K562 (cell line): Measurements from ENCODE around the gene PDPK1. TPM values are rescaled to one million over a fixed set of nuclear protein-coding genes. Genes with fewer than 3 reads are reported as not detected.

ENCODE experiments used
- ARID2 ChIP-seq: fragments of 450-650 bp; IDR thresholded peaks from 2 replicates; pipeline ENCODE4 v1.6.1; 2017; ENCODE audit warnings: antibody characterized with exemption, mild to moderate bottlenecking
- ATF7 ChIP-seq: fragments of 450-650 bp; IDR thresholded peaks from 2 replicates; pipeline ENCODE4 v1.7.1; 2014; ENCODE audit warnings: mild to moderate bottlenecking, moderate library complexity
- HEY1 ChIP-seq: fragments of 250-450 bp; sonication (Bioruptor Pico); IDR thresholded peaks from 2 replicates; pipeline ENCODE4 v1.5.0; 2020; ENCODE audit warnings: mild to moderate bottlenecking, moderate library complexity, borderline replicate concordance
- HIVEP1 ChIP-seq: fragments of 250-450 bp; sonication (Bioruptor Pico); IDR thresholded peaks from 2 replicates; pipeline ENCODE4 v1.4.0; 2020; ENCODE audit warnings: mild to moderate bottlenecking
- TAF7 ChIP-seq: fragments of 450-650 bp; IDR thresholded peaks from 2 replicates; pipeline ENCODE4 v1.6.1; 2016; ENCODE audit warnings: missing genetic modification characterization, missing compliant biosample characterization
- TAL1 ChIP-seq: fragments of 450-650 bp; IDR thresholded peaks from 2 replicates; pipeline ENCODE4 v1.6.1; 2016; ENCODE audit warnings: mild to moderate bottlenecking
- ZFP1 ChIP-seq: fragments of 450-650 bp; formaldehyde crosslinking; IDR thresholded peaks from 2 replicates; pipeline ENCODE4 v1.4.0; 2020; ENCODE audit warnings: mild to moderate bottlenecking, mixed read lengths
- ZNF134 ChIP-seq: fragments of 250-450 bp; sonication (Bioruptor Pico); conservative IDR thresholded peaks from 2 replicates; pipeline ENCODE4 v1.4.0; 2020
- ZNF717 ChIP-seq: fragments of 250-450 bp; sonication (Bioruptor Pico); IDR thresholded peaks from 2 replicates; pipeline ENCODE4 v1.5.0; 2021
- polyA plus RNA-seq, 8 experiments: library from polyadenylated mRNA; depleted of rRNA in 4 of 8; stranded (reverse) in 5 of 8; unstranded in 3 of 8; fragments of >200 nt; fragmentation: Nextera tagmentation in 2 of 8; fragmentation: Illumina TruSeq in 1 of 8; extraction: Ambion mirVana in 2 of 8; extraction: Trizol in 1 of 8; gene quantifications; 2 replicates each; pipeline versions ENCODE4 v1.2.1 to v1.2.3, GENCODE V29; 2011 to 2014; ENCODE audit warnings: inconsistent platforms in 1 of 8, missing spikeins in 1 of 8
- total RNA-seq, 7 experiments: library from RNA; depleted of rRNA in 6 of 7; stranded (reverse); fragments of >200 nt in 6 of 7; fragmentation: Illumina TruSeq in 2 of 7; extraction: Trizol in 2 of 7; gene quantifications; 2 replicates each; pipeline versions ENCODE4 v1.2.1 to v1.2.3, GENCODE V29; 2011 to 2021; ENCODE audit warnings: low replicate concordance in 1 of 7
- TF ChIP-seq, protein P1 (sequence below): sonication (generic); formaldehyde crosslinking; IDR thresholded peaks from 2 replicates; pipeline ENCODE4 v1.8.0; 2022; ENCODE audit warnings: mild to moderate bottlenecking, missing genetic modification reagents
- TF ChIP-seq, protein P2 (sequence below): IDR thresholded peaks from 2 replicates; pipeline ENCODE4 v1.6.1; 2011; ENCODE audit warnings: borderline replicate concordance, low read depth, mild to moderate bottlenecking, moderate library complexity, low read length; ENCODE audit not compliant: insufficient read depth, poor library complexity, severe bottlenecking
- TF ChIP-seq, protein P3 (sequence below): fragments of 250-450 bp; sonication (Bioruptor Pico); IDR thresholded peaks from 2 replicates; pipeline ENCODE4 v1.4.0; 2020; ENCODE audit warnings: mild to moderate bottlenecking, moderate library complexity
- TF ChIP-seq, protein P4 (sequence below): fragments of 250-450 bp; sonication (Bioruptor Pico); IDR thresholded peaks from 2 replicates; pipeline ENCODE4 v1.8.0; 2022; ENCODE audit warnings: inconsistent platforms

The PDPK1 gene
- total and polyA plus RNA-seq, 9 of the 15 experiments (the other 6 are each of a cell fraction or from before 2014, with no cell fraction given) = 4.0 to 37.2 (median 18.7) TPM

DNA sequence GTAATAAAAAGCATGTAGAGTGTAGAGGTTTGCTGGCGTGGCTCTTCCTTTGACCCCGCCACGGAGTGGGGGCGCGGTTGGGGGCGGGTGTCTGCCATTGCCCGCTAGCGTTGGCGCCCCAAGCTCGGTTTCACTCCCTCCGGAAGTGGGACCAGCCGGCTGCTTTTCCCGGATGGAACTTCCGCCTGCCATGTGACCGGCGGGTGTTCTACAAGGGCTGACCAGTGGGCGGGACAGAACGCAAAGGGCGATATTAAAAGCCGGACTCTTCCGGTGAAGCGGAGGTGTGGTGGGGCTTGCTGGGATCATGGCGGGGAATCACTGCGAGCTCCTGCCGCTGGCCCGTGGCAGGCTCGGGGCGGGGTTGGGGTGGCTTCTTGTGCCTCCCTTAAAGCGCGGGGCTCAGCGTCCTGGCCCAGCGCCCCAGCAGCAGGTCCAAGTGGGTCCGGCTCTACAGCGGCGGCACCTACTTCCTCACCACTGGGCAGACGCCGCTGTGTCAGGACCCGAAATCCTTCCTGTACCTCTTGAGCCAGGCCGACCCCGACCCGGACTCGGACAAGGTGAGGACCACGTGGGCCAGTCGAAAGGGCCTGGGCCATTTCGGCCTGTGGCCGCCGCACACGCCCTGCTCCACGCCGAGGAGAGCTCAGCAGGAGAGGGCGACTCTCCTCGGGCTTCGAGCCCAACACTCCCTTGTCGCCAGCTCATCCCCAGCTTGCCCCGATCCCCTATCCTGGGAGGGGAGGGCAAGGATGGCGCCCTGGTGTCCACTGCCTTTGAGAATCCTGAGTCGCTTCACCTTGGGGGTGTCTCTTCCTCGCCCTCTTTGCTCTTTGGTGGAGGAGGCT is 65.6 kb downstream of the PDPK1 start (continued):
- TF ChIP-seq, protein P1, sequence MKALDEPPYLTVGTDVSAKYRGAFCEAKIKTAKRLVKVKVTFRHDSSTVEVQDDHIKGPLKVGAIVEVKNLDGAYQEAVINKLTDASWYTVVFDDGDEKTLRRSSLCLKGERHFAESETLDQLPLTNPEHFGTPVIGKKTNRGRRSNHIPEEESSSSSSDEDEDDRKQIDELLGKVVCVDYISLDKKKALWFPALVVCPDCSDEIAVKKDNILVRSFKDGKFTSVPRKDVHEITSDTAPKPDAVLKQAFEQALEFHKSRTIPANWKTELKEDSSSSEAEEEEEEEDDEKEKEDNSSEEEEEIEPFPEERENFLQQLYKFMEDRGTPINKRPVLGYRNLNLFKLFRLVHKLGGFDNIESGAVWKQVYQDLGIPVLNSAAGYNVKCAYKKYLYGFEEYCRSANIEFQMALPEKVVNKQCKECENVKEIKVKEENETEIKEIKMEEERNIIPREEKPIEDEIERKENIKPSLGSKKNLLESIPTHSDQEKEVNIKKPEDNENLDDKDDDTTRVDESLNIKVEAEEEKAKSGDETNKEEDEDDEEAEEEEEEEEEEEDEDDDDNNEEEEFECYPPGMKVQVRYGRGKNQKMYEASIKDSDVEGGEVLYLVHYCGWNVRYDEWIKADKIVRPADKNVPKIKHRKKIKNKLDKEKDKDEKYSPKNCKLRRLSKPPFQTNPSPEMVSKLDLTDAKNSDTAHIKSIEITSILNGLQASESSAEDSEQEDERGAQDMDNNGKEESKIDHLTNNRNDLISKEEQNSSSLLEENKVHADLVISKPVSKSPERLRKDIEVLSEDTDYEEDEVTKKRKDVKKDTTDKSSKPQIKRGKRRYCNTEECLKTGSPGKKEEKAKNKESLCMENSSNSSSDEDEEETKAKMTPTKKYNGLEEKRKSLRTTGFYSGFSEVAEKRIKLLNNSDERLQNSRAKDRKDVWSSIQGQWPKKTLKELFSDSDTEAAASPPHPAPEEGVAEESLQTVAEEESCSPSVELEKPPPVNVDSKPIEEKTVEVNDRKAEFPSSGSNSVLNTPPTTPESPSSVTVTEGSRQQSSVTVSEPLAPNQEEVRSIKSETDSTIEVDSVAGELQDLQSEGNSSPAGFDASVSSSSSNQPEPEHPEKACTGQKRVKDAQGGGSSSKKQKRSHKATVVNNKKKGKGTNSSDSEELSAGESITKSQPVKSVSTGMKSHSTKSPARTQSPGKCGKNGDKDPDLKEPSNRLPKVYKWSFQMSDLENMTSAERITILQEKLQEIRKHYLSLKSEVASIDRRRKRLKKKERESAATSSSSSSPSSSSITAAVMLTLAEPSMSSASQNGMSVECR (CRISPR knock-in tag) = peak; percentile 92
- TF ChIP-seq ATF7 (peak; percentile 86), ZNF717 (CRISPR knock-in tag) (no peak), ZNF134 (CRISPR knock-in tag) (no peak), HIVEP1 (CRISPR knock-in tag) (no peak), ARID2 (no peak), TAF7 (tag) (peak; percentile 51; the same call in 1 of the 2 replicates), HEY1 (CRISPR knock-in tag) (peak; percentile 39; the same call in 1 of the 2 replicates), TAL1 (no peak), ZFP1 (no peak)
- TF ChIP-seq, protein P2, sequence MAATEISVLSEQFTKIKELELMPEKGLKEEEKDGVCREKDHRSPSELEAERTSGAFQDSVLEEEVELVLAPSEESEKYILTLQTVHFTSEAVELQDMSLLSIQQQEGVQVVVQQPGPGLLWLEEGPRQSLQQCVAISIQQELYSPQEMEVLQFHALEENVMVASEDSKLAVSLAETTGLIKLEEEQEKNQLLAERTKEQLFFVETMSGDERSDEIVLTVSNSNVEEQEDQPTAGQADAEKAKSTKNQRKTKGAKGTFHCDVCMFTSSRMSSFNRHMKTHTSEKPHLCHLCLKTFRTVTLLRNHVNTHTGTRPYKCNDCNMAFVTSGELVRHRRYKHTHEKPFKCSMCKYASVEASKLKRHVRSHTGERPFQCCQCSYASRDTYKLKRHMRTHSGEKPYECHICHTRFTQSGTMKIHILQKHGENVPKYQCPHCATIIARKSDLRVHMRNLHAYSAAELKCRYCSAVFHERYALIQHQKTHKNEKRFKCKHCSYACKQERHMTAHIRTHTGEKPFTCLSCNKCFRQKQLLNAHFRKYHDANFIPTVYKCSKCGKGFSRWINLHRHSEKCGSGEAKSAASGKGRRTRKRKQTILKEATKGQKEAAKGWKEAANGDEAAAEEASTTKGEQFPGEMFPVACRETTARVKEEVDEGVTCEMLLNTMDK = peak; percentile 18
- TF ChIP-seq, protein P3, sequence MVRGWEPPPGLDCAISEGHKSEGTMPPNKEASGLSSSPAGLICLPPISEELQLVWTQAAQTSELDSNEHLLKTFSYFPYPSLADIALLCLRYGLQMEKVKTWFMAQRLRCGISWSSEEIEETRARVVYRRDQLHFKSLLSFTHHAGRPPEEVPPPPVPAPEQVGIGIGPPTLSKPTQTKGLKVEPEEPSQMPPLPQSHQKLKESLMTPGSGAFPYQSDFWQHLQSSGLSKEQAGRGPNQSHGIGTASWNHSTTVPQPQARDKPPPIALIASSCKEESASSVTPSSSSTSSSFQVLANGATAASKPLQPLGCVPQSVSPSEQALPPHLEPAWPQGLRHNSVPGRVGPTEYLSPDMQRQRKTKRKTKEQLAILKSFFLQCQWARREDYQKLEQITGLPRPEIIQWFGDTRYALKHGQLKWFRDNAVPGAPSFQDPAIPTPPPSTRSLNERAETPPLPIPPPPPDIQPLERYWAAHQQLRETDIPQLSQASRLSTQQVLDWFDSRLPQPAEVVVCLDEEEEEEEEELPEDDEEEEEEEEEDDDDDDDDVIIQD (CRISPR knock-in tag) = no peak
- TF ChIP-seq, protein P4, sequence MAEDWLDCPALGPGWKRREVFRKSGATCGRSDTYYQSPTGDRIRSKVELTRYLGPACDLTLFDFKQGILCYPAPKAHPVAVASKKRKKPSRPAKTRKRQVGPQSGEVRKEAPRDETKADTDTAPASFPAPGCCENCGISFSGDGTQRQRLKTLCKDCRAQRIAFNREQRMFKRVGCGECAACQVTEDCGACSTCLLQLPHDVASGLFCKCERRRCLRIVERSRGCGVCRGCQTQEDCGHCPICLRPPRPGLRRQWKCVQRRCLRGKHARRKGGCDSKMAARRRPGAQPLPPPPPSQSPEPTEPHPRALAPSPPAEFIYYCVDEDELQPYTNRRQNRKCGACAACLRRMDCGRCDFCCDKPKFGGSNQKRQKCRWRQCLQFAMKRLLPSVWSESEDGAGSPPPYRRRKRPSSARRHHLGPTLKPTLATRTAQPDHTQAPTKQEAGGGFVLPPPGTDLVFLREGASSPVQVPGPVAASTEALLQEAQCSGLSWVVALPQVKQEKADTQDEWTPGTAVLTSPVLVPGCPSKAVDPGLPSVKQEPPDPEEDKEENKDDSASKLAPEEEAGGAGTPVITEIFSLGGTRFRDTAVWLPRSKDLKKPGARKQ (CRISPR knock-in tag) = no peak
